NOMO-1 treated with dmso at 0.1 percent for 144 hours (cell line): ENCODE results near the gene UBXN2A.
"Not testable (repeated sequence)": the region's sequence is repeated elsewhere in the genome, so short reads cannot be mapped to it uniquely, and the experiment has no call there.

Source experiments
- DNase-seq: peaks from one replicate; lab custom pipeline; 2025; ENCODE audit not compliant: unreplicated experiment; lab: John Stamatoyannopoulos, UW

UBXN2A gene

DNA sequence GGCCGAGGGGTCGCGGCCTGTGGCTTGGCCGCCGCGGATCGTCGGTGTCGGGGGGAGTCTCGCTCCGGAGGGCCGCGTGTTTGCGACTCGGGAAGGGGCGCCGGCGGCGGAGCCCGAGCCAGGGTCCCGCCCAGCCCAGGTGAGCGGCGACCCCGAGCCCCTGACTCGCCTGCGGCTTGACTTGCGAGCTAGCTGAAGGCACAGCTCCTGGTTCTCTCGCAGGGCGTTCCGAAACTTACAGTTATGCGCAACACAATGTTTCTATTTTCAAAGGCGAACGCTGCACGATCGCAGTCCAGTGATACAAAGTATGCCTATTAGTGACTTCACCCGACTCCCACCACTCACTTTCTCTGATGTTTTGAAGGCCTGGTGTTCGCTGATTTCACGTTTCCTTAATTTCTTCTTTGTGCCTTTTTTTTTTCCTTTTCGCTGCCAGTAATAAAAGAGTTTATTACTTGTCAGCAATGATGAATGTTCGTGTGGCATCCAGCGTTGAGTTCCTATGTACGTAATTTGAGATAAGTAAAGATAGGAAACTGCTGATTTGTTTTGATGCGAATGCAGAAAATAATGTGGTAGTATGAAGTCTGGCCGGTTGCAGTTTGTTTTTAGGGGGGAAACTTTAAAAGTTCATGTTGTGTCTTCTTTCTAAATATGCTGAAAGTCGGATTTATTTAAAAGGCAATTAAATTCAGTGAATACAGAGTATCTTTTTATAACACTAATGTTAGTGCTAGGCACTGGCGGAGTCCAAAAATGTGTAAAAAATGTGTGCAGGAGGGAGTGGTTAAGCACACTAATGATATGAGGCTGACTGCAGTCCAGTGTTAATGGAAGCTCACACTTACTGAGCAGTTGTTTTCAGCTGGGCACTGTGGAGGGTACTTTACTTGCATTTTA, 706 bp downstream of the UBXN2A start:
- peak; percentile 16 for DNase-seq

DNA sequence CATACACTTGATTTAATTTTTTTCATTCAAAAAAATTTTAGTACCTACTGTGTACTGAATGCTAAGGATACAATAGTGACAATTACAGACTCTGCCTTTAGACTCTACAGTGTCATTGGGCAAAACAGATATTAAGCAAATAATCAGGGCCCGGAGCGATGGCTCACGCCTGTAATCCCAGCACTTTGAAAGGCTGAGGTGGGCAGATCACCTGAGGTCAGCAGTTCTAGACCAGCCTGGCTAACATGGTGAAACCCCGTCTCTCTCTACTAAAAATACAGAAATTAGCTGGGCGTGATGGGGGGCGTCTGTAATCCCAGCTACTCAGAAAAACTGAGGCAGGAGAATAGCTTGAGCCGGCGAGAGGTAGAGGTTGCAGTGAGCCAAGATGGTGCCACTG, 1.4 kb downstream of the UBXN2A start:
- DNase-seq, result no peak

- DNase-seq, result no peak
Observed at GRCh38 chr2:23943666-23944065, 3.4 kb downstream of the UBXN2A start.

DNA sequence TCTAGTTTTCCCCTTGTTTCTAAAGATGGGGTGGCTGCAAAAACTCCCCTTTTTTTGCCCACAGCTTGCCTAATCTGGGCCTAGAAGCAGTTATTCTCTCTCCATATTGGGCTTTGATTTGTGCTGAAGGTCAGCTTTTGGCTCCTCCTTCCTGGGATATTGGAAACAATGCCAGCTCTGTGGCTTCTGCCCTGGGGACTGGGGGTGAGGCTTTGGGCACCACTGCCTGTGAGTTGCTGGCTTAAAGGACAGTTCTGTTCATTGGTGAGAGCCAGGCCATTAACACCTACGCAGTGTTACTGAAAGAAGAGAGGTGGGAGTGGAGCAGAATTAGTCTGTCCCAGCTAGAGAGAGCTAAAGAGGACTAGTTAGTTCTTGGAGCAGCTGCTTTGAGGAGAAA, 4.3 kb downstream of the UBXN2A start:
- no peak for DNase-seq

- no peak for DNase-seq
Observed at GRCh38 chr2:23944976-23945375, 4.7 kb downstream of the UBXN2A start.

GRCh38 chr2:23947350-23947749, 7.1 kb downstream of the UBXN2A start:
- DNase-seq, result no peak

- DNase-seq, result not testable (repeated sequence)
Observed at GRCh38 chr2:23952558-23952957, 12.3 kb downstream of the UBXN2A start.

GRCh38 chr2:23953625-23954024, 13.4 kb downstream of the UBXN2A start:
- DNase-seq, result no peak

DNA sequence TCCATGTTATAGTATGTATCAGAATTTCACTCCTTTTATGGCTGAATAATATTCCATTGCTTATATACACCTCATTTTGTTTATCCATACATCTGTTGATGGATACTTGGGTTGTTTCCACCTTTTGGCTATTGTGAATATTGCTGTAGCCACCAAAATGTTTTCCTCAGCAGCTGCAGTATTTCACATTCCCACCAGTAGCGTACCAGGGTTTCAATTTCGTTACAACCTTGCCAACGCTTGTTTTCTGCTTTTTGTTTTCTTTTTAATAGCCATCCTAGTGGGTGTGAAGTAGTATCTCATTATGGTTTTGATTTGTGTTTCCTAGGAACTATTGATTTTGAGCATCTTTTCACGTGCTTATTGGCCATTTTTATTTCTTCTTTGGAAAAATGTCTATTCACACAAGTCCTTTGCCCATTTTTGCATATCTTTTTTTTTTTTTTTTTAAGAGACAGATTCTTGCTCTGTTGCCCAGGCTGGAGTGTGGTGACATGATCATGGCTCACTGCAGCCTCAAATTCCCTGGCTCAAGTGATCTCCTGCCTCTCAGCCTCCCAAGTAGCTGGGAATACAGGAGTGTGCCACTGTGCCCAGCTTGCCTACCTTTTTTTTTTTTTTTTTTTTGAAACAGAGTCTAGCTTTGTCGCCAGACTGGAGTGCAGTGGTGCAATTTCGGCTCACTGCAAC, 14.2 kb downstream of the UBXN2A start:
- no peak for DNase-seq

DNA sequence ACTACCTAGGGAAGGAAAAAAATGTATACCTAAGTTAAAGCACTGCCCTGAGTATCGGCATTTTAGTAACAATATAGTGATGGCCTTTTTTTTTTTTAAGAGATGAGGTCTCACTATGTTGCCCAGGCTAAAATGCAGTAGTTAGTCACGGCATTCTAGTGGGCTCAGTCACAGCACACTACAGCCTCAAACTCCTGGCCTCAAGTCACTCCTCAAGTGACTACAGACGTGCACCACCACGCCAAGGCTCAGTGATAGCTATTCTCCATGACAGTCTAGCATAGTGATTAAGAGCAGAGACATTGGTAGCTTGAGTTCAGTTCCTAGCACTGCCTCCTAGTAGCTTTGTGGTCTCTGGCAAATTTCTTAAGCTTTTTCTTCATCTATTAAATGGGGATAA, 27.6 kb downstream of the UBXN2A start:
- DNase-seq, result no peak

GRCh38 chr2:23976883-23977282, 36.6 kb downstream of the UBXN2A start:
- no peak for DNase-seq

- no peak for DNase-seq
Observed at GRCh38 chr2:23988371-23988770, 48.1 kb downstream of the UBXN2A start.

- DNase-seq, result no peak
Observed at GRCh38 chr2:23992931-23993330, 52.7 kb downstream of the UBXN2A start.

DNA sequence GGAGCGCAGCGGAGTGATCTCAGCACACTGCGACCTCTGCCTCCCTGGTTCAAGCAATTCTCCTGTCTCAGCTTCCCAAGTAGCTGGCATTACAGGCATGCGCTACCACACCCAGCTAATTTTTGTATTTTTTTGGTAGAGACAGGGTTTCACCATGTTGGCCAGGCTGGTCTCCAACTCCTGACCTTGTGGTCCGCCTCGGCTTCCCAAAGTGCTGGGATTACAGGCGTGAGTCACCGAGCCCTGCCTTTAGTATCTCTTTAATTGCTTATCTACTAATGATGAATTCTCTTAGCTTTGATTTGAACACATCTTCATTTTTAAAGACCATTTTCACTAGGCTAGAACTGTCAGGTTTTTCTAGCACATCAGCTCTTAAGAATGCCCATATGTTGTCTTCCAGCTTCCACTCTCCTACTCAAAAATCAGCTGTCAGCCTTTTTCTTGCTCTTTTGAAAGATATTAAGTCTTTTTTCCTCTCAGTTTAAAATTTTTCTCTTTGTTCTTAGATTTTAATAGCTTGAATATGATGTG, 53.5 kb downstream of the UBXN2A start:
- no peak for DNase-seq

- DNase-seq, result no peak
Observed at GRCh38 chr2:23994567-23994966, 54.3 kb downstream of the UBXN2A start.

DNA sequence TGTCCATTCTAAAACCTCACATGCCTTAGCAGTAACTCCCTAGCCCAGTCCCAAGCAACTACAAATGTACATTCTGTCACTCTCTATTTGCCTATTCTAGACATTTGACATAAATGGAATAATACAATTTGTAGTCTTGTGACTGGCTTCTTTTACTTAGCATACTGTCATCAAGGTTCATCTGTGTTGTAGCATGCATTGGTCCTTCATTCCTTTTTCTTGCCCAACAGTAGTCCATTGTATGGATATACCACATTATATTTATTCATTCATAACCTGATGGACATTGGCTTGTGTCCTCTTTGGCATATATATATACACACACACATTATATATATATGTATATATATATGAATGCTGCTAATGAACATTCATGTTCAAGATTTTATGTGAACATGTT, 67.4 kb downstream of the UBXN2A start:
- DNase-seq, result no peak

DNA sequence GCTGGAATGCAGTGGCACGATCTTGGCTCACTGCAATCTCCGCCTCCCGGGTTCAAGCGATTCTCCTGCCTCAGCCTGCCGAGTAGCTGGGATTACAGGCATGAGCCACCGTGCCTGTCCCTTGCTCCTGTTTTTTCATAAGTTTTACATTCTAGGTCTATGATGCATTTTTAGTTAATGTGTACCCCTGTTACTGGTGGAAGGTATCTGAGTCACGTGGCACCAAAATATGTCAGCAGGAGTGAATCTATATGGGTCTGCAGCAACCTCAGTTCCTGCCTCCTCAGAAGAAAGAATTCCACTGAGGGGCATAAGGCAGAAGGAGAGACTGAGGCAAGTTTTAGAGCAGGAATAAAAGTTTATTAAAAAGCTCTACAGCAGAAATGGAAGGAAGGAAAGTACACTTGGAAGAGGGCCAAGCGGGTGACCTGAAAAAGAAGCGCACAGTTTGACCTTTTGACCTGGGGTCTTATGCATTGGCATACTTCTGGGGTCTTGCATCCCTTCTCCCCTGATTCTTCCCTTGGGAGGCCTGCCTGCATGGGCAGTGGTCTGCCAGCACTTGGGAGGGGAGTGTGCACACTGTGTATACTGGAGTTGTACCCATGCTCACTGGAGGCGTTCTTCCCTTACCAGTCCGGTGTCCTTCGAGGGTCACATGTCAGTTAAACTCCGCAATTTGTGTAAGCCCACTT, 68.6 kb downstream of the UBXN2A start:
- no peak for DNase-seq

- no peak for DNase-seq
Observed at GRCh38 chr2:24009367-24009679, 69.1 kb downstream of the UBXN2A start.

DNA sequence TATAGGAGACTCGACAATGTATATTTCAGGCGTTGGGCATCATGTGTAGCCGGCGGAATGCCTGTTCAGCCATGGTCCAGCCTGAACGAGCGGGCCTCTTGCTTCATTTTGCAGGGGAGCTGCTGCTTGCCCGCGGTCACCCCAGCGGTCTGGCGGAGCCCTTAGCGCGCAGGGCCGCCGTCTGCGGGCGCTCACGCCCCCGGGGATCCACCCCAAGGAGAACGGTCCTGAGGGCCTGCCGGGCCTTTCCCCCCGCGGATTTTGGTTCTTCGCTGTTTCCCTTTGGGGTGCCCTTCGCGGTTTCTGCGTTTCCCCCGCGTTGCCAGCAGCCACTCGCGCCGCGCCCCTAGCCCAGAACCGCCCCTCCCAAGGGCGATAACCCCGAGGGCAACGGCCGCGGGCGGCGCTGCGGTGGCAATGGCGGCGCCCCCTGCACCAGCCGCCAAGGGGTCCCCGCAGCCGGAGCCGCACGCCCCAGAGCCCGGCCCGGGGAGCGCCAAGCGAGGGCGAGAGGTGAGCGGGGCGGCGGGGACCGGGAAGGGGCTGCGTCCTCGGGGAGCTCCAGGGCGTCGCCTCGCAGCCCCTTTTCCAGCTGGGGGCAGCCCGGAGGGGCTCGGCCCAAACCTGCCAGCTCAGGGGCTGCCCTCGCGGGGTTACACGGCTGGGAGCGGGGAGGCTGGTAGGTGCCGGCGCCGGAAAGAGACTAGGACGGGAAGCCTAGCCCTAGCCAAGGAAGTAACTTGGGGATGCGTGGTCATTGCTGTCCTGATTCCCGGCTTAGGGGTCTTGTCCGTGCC, 69.6 kb downstream of the UBXN2A start, which contains the start of gene MFSD2B:
Gene MFSD2B (plus strand): TSS at position 406 of the 797 bp plus-strand sequence. CDS start 12 bp downstream, at position 418.
- no peak for DNase-seq

DNA sequence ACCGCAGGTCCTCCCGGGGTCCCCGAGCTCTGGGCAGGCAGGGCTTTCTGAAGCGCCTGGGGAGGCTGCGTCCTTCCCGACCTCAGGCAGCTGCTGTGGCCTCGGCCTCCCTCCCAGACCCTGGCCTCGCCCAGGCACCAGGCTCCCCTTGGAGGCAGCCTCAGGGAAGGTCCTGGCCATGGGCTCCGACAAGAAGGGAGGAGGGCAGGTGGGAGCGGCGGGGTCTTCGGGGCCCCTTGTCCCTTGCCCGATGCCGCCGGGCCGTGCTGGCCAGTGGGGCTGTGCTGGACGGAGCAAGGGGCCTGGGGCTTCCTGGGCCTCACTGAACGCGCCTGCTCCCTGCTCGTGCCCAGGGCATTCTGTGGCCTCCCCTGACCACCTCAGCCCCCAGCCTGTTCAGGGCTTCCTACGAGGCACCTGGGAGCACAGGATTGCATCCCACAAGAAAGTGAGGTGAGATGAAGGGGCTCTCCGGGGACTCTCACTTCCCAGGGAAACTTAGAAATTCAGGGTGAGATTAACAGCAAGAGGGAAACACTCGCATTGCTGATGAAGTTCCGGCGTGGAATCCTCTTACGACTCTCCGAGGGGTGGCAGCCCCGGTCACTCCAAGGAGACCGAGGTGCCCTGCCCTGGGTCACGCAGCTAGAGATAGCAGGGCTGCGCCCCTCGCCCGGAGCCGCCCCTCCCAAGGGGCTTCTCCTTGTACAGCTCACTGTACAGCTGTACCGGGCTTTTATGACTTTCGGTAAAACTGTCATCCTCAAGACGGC, 70.4 kb downstream of the UBXN2A start:
- DNase-seq, result no peak
